Loucy (cell line): ENCODE measurements around the gene METAP2.

Source experiments
- H2AFZ ChIP-seq: fragments of 200-600 bp; sonication (generic); 2 replicates; pipeline ENCODE4 v1.6.0; 2016; ENCODE audit warnings: antibody characterized with exemption, mild to moderate bottlenecking, low read length, moderate library complexity
- H3F3A ChIP-seq: fragments of 200-600 bp; 2 replicates; pipeline ENCODE4 v1.6.0; 2016; ENCODE audit warnings: antibody characterized with exemption, low read depth, mild to moderate bottlenecking
- H3K27me3 ChIP-seq: fragments of 200-600 bp; sonication (generic); 2 replicates; pipeline ENCODE4 v1.6.1; 2014; ENCODE audit warnings: low read length, mild to moderate bottlenecking; ENCODE audit not compliant: insufficient read depth, poor library complexity, severe bottlenecking
- H3K36me3 ChIP-seq: fragments of 200-600 bp; sonication (generic); 2 replicates; pipeline ENCODE4 v1.6.1; 2016; ENCODE audit warnings: low read length; ENCODE audit not compliant: insufficient read depth
- H3K4me1 ChIP-seq: fragments of 200-600 bp; sonication (generic); 2 replicates; pipeline ENCODE4 v1.5.1; 2014; ENCODE audit warnings: low read length, mild to moderate bottlenecking; ENCODE audit not compliant: insufficient read depth, poor library complexity, severe bottlenecking
- H3K4me2 ChIP-seq: fragments of 200-600 bp; sonication (generic); 2 replicates; pipeline ENCODE4 v1.6.0; 2014; ENCODE audit warnings: antibody characterized with exemption, low read length, low read depth, mild to moderate bottlenecking; ENCODE audit not compliant: poor library complexity, severe bottlenecking
- H3K4me3 ChIP-seq: fragments of 200-600 bp; sonication (generic); 2 replicates; pipeline ENCODE4 v1.5.1; 2014; ENCODE audit warnings: low read length, mild to moderate bottlenecking, mixed read lengths; ENCODE audit not compliant: poor library complexity, severe bottlenecking
- H3K79me2 ChIP-seq: fragments of 200-600 bp; sonication (generic); 2 replicates; pipeline ENCODE4 v1.6.1; 2014; ENCODE audit warnings: low read length; ENCODE audit not compliant: insufficient read depth
- H3K9ac ChIP-seq: fragments of 200-600 bp; sonication (generic); 2 replicates; pipeline ENCODE4 v1.6.0; 2014; ENCODE audit warnings: mild to moderate bottlenecking, low read depth, low read length, moderate library complexity; ENCODE audit not compliant: poor library complexity, severe bottlenecking
- H3K9me2 ChIP-seq: fragments of 200-600 bp; sonication (generic); replicated peaks from 2 replicates; pipeline ENCODE4 v1.6.1; 2016; ENCODE audit warnings: low read depth, low read length, mixed read lengths
- H3K9me3 ChIP-seq: fragments of 200-600 bp; sonication (generic); 2 replicates; pipeline ENCODE4 v1.6.1; 2014; ENCODE audit warnings: mild to moderate bottlenecking, antibody characterized with exemption, low read length, low read depth; ENCODE audit not compliant: insufficient read depth
- H4K20me1 ChIP-seq: fragments of 200-600 bp; sonication (generic); 2 replicates; pipeline ENCODE4 v1.6.0; 2014; ENCODE audit warnings: antibody characterized with exemption, low read length, mild to moderate bottlenecking; ENCODE audit not compliant: insufficient read depth, poor library complexity, severe bottlenecking
- EZH2phosphoT487 ChIP-seq: fragments of 200-600 bp; IDR thresholded peaks from 2 replicates; pipeline ENCODE4 v1.6.1; 2018; ENCODE audit warnings: antibody characterized with exemption, mild to moderate bottlenecking, moderate library complexity, borderline replicate concordance
- TF ChIP-seq, protein P1 (sequence below): fragments of 200-600 bp; sonication (generic); conservative IDR thresholded peaks from 2 replicates; pipeline ENCODE4 v1.5.1; 2014; ENCODE audit warnings: mild to moderate bottlenecking, antibody characterized with exemption, low read length

Gene METAP2

GRCh38 chr12:95538656-95539055 lies 64.7 kb downstream of the METAP2 start:
- Histone ChIP-seq H3K9me2 (no peaks in the 10 kb centered on the region), H4K20me1 (no peaks in the 10 kb centered on the region), H3K4me1 (no peaks in the 10 kb centered on the region), H3K4me3 (no peak overlapping the region), H3K79me2 (no peaks in the 10 kb centered on the region), H3K27me3 (no peaks in the 10 kb centered on the region), H3K4me2 (no peak overlapping the region), H3K36me3 (peaks cover 3% of the 10 kb centered on the region; the same call in 1 of the 2 replicates), H3F3A (no peaks in the 10 kb centered on the region), H3K9ac (no peak overlapping the region), H2AFZ (no peak overlapping the region), H3K9me3 (no peaks in the 10 kb centered on the region)
- TF ChIP-seq, protein P1, sequence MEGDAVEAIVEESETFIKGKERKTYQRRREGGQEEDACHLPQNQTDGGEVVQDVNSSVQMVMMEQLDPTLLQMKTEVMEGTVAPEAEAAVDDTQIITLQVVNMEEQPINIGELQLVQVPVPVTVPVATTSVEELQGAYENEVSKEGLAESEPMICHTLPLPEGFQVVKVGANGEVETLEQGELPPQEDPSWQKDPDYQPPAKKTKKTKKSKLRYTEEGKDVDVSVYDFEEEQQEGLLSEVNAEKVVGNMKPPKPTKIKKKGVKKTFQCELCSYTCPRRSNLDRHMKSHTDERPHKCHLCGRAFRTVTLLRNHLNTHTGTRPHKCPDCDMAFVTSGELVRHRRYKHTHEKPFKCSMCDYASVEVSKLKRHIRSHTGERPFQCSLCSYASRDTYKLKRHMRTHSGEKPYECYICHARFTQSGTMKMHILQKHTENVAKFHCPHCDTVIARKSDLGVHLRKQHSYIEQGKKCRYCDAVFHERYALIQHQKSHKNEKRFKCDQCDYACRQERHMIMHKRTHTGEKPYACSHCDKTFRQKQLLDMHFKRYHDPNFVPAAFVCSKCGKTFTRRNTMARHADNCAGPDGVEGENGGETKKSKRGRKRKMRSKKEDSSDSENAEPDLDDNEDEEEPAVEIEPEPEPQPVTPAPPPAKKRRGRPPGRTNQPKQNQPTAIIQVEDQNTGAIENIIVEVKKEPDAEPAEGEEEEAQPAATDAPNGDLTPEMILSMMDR: no peak
- TF ChIP-seq EZH2phosphoT487: no peak

DNA sequence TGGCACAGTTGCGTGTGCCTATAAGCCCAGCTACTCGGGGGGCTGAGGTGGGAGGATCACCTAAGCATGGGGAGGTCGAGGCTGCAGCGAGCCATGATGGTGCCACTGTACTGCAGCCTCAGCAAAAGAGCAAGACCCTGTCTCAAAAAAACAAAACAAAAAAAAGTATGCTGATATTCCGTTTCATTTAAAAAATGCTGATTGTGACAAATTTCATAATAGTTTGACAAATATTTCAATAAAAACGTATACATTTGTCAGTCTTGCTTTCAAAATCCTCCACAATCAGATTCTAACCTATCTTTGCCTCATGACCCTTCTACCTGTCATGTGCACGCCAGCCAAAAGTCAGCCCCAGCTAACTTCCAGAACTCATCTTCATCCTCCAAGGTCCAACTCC lies 67.5 kb downstream of the METAP2 start:
- no peaks in the 10 kb centered on the region for H3K27me3 ChIP-seq
- no peak for TF ChIP-seq EZH2phosphoT487
- TF ChIP-seq, protein P1: no peak
- H2AFZ ChIP-seq: no peak overlapping the region
- no peak overlapping the region for H3K4me2 ChIP-seq
- H3K9me2 ChIP-seq: no peaks in the 10 kb centered on the region
- H3K9me3 ChIP-seq: no peaks in the 10 kb centered on the region
- H3F3A ChIP-seq: no peaks in the 10 kb centered on the region
- H3K4me3 ChIP-seq: no peak overlapping the region
- peaks cover 13% of the 10 kb centered on the region for H3K4me1 ChIP-seq
- H4K20me1 ChIP-seq: no peaks in the 10 kb centered on the region
- H3K79me2 ChIP-seq: peaks cover 7% of the 10 kb centered on the region; the same call in 1 of the 2 replicates
- H3K36me3 ChIP-seq: no peaks in the 10 kb centered on the region
- no peak overlapping the region for H3K9ac ChIP-seq

DNA sequence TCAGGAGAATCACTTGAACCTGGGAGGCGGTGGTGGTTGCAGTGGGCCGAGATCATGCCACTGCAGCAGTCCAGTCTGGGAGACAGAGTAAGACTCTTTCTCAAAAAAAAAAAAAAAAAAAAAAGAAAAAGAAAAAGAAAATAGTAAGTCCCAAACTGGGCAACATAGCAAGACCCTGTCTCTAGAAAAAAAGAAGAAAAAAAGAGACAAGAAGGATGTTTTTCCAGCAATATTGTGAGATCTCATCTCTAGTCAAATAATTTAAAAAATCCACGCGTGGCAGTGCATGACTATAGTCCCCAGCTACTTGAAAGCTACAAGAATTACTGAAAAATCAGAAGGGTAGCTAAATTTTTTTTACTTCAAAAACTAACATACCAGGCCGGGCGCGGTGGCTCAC lies 69.4 kb downstream of the METAP2 start:
- Histone ChIP-seq H3K4me3 (no peak overlapping the region), H3F3A (no peaks in the 10 kb centered on the region), H3K4me1 (peaks cover 22% of the 10 kb centered on the region), H3K9ac (no peak overlapping the region), H3K9me3 (no peaks in the 10 kb centered on the region), H3K9me2 (no peaks in the 10 kb centered on the region), H2AFZ (no peak overlapping the region), H4K20me1 (no peaks in the 10 kb centered on the region), H3K79me2 (peaks cover 24% of the 10 kb centered on the region; the same call in 1 of the 2 replicates), H3K36me3 (no peaks in the 10 kb centered on the region), H3K27me3 (no peaks in the 10 kb centered on the region), H3K4me2 (no peak overlapping the region)
- TF ChIP-seq, protein P1: no peak
- TF ChIP-seq EZH2phosphoT487: no peak
